HL-60 (cell line): ENCODE results near the gene BRICD5.

Source experiments
- DNase-seq, 2 experiments: peaks; one replicate each; pipeline ENCODE4 v3.0.0-alpha.2; 2010 to 2020; ENCODE audit warnings: low read depth in 1 of 2, low spot score in 1 of 2
- H3K27ac ChIP-seq: fragments of 250-450 bp; sonication (Bioruptor Pico); replicated peaks from 2 replicates; pipeline ENCODE4 v1.5.1; 2020; ENCODE audit warnings: mild to moderate bottlenecking, moderate library complexity
- H3K27me3 ChIP-seq: fragments of 250-450 bp; sonication (Bioruptor Pico); 2 replicates; pipeline ENCODE4 v1.5.1; 2021; ENCODE audit warnings: mild to moderate bottlenecking, moderate library complexity; ENCODE audit not compliant: insufficient read depth, poor library complexity, severe bottlenecking
- H3K4me3 ChIP-seq: replicated peaks from 2 replicates; pipeline ENCODE4 v1.5.1; 2011; ENCODE audit warnings: mild to moderate bottlenecking, control low read depth, low read length; ENCODE audit not compliant: insufficient read depth
- GABPA ChIP-seq: IDR thresholded peaks from 2 replicates; pipeline ENCODE4 v1.6.1; 2012; ENCODE audit warnings: low read depth
- POLR2AphosphoS5 ChIP-seq: IDR thresholded peaks from 2 replicates; pipeline ENCODE4 v1.6.1; 2012; ENCODE audit warnings: low read depth
- SPI1 ChIP-seq: IDR thresholded peaks from 2 replicates; pipeline ENCODE4 v1.6.1; 2012; ENCODE audit warnings: low read depth, mild to moderate bottlenecking, borderline replicate concordance
- TF ChIP-seq, protein P1 (sequence below): IDR thresholded peaks from one replicate; pipeline ENCODE4 v1.5.1; 2011; ENCODE audit warnings: low read length, control low read depth, inconsistent platforms; ENCODE audit not compliant: insufficient read depth
- TF ChIP-seq, protein P2 (sequence below): IDR thresholded peaks from 2 replicates; pipeline ENCODE4 v1.6.1; 2012; ENCODE audit warnings: low read depth; ENCODE audit not compliant: insufficient replicate concordance

BRICD5 gene

DNA sequence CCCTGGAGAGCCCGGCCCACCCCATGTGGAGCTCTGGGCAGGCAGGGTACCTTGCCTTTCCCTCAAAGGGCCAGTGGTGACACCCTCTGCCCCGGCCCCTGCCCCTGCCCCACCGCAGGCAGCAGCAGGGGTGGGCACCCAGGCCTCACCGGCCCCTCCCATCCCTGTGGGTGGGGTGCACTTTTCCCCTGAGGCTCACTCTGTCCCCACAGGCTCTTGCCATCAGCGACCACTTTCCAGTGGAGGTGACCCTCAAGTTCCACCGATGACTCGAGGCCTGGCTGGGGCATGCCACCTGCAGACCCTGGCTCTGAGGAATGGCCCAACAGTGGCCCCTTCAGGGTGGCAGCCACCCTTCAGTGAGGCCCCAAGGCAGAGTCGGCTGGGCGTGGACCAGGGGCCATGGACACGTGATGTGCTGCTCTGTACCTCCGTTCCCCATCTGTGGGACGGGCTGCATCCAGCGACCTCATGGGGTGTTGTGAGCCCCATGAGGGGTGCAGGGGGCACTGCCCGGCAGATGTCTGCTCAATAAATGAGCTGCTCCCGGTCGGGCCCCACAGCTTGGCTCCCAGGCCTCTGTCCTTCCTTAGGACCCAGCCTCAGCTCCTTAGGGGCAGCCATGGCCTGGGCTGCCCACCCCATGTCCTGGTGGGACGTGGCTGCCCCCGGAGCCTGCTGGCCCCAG is 27.6 kb upstream of the BRICD5 start:
- no peak for DNase-seq
- TF ChIP-seq, protein P1, sequence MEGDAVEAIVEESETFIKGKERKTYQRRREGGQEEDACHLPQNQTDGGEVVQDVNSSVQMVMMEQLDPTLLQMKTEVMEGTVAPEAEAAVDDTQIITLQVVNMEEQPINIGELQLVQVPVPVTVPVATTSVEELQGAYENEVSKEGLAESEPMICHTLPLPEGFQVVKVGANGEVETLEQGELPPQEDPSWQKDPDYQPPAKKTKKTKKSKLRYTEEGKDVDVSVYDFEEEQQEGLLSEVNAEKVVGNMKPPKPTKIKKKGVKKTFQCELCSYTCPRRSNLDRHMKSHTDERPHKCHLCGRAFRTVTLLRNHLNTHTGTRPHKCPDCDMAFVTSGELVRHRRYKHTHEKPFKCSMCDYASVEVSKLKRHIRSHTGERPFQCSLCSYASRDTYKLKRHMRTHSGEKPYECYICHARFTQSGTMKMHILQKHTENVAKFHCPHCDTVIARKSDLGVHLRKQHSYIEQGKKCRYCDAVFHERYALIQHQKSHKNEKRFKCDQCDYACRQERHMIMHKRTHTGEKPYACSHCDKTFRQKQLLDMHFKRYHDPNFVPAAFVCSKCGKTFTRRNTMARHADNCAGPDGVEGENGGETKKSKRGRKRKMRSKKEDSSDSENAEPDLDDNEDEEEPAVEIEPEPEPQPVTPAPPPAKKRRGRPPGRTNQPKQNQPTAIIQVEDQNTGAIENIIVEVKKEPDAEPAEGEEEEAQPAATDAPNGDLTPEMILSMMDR = no peak
- TF ChIP-seq POLR2AphosphoS5 (no peak; the same call in 1 of the 2 replicates), SPI1 (no peak), GABPA (no peak)
- TF ChIP-seq, protein P2, sequence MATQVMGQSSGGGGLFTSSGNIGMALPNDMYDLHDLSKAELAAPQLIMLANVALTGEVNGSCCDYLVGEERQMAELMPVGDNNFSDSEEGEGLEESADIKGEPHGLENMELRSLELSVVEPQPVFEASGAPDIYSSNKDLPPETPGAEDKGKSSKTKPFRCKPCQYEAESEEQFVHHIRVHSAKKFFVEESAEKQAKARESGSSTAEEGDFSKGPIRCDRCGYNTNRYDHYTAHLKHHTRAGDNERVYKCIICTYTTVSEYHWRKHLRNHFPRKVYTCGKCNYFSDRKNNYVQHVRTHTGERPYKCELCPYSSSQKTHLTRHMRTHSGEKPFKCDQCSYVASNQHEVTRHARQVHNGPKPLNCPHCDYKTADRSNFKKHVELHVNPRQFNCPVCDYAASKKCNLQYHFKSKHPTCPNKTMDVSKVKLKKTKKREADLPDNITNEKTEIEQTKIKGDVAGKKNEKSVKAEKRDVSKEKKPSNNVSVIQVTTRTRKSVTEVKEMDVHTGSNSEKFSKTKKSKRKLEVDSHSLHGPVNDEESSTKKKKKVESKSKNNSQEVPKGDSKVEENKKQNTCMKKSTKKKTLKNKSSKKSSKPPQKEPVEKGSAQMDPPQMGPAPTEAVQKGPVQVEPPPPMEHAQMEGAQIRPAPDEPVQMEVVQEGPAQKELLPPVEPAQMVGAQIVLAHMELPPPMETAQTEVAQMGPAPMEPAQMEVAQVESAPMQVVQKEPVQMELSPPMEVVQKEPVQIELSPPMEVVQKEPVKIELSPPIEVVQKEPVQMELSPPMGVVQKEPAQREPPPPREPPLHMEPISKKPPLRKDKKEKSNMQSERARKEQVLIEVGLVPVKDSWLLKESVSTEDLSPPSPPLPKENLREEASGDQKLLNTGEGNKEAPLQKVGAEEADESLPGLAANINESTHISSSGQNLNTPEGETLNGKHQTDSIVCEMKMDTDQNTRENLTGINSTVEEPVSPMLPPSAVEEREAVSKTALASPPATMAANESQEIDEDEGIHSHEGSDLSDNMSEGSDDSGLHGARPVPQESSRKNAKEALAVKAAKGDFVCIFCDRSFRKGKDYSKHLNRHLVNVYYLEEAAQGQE = no peak
- no peak overlapping the region for H3K4me3 ChIP-seq
- no peak overlapping the region for H3K27ac ChIP-seq
- H3K27me3 ChIP-seq = no peaks in the 10 kb centered on the region

DNA sequence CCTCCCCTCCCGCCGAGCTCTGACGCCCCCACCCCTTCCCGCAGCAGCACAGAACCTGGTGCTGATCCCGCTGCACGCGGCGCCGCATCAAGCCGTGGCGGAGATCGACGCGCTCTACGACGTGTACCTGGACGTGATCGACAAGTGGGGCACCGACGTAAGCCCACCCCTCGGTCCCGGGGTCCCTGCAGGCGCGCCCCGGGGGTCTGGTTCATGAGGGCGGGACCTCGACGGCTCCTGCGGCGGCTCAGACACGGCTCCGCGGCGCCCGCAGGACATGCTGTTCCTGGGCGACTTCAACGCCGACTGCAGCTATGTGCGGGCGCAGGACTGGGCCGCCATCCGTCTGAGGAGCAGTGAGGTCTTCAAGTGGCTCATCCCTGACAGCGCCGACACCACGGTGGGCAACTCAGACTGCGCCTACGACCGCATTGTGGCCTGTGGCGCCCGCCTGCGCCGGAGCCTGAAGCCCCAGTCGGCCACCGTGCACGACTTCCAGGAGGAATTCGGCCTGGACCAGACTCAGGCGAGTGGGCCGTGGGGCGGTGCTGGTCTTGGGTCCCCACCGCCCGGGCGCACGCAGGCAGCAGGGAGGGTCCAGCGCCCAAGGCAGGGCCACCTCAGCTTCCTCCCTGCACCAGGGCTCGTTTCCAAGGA is 27.0 kb upstream of the BRICD5 start:
- Histone ChIP-seq H3K27ac (no peak overlapping the region), H3K27me3 (no peaks in the 10 kb centered on the region), H3K4me3 (no peak overlapping the region)
- no peak for DNase-seq
- TF ChIP-seq, protein P2 = no peak
- TF ChIP-seq, protein P1 = no peak
- TF ChIP-seq GABPA = no peak
- no peak for TF ChIP-seq SPI1
- no peak for TF ChIP-seq POLR2AphosphoS5

DNA sequence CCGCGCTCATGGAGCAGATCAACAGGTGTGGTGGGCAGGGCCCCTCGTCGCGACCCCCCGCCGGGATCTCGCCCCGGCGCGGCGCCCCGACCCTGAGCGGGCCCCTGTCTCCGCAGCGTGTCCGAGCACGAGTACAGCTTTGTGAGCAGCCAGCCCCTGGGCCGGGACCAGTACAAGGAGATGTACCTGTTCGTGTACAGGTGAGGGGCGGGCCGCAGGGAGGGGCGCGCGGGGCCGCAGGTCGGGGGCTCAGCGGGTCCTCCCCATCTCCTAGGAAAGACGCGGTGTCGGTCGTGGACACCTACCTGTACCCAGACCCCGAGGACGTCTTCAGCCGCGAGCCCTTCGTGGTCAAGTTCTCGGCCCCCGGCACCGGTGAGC is 26.4 kb upstream of the BRICD5 start:
- Histone ChIP-seq H3K27me3 (no peaks in the 10 kb centered on the region), H3K27ac (no peak overlapping the region), H3K4me3 (no peak overlapping the region)
- DNase-seq = no peak
- TF ChIP-seq SPI1 = no peak
- TF ChIP-seq, protein P1 = no peak
- no peak for TF ChIP-seq POLR2AphosphoS5
- TF ChIP-seq, protein P2 = no peak
